Right atrium auricular region (tissue), 2 donors: ENCODE data around the gene PPP2R3B. TPM values are rescaled to one million over a fixed set of nuclear protein-coding genes. Genes with fewer than 3 reads are reported as not detected.

Experiments
- DNase-seq: peaks from one replicate; pipeline ENCODE4 v3.0.0-alpha.2; 2019; ENCODE audit warnings: low spot score
- H3K27ac ChIP-seq, 2 donors: fragments of 200-600 bp; sonication (generic); 1 replicate in 1 of 2; 2 replicates in 1 of 2; pipeline ENCODE4 v1.5.1; 2016 to 2019
- H3K27me3 ChIP-seq, 2 donors: fragments of 200-600 bp; sonication (generic); one replicate each; pipeline versions ENCODE4 v1.5.1 to v1.6.0; 2017 to 2019
- H3K36me3 ChIP-seq: fragments of 200-600 bp; sonication (generic); one replicate; pipeline ENCODE4 v1.5.1; 2016
- H3K4me1 ChIP-seq, 2 donors: fragments of 200-600 bp; sonication (generic); one replicate each; pipeline versions ENCODE4 v1.5.1 to v1.6.0; 2017 to 2019
- H3K4me3 ChIP-seq, 2 donors: fragments of 200-600 bp; sonication (generic); 1 replicate in 1 of 2; 2 replicates in 1 of 2; pipeline ENCODE4 v1.5.1; 2017 to 2019; ENCODE audit warnings: mild to moderate bottlenecking in 1 of 2, moderate library complexity in 1 of 2
- H3K9me3 ChIP-seq, 2 donors: fragments of 200-600 bp; sonication (generic); one replicate each; pipeline ENCODE4 v1.5.1; 2019
- total RNA-seq, 2 donors: library from RNA; depleted of rRNA; stranded (reverse); fragments of >200 nt; gene quantifications; one replicate each; pipeline ENCODE4 v1.1.0, GENCODE V29; 2016
- TF ChIP-seq, protein P1 (sequence below), 2 donors: fragments of 200-600 bp; sonication (generic); IDR thresholded peaks; one replicate each; pipeline ENCODE4 v1.5.1; 2019; ENCODE audit warnings: antibody characterized with exemption in 2 of 2

The PPP2R3B gene
- total RNA-seq, 2 donors from 2014 or later: 58.6 to 70.1 TPM

DNA sequence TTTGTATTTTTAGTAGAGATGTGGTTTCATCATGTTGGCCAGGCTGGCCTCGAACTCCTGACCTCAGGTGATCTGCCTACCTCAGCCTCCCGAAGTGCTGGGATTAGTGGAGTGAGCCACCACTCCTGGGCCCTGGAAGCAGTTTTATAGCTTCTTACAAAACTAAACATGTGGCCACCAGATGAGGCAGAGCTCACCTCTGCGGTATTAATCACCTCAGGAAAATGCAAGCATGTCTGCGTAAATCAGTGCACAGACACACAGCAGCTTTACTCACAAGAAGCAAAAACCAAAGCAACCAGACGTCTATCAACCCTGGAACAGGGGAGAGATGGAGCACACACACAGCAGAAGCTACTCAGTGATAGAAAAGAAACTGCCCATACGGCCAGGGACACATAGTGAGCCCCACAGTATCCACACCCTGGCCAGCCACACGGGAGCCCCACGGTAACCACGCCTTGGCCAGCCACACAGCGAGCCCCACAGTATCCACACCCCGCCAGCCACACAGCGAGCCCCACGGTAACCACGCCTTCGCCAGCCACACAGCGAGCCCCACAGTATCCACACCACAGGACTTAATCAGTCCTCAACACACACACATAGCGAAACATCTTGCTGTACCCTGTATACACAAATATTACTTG, 30.2 kb downstream of the PPP2R3B start:
- H3K4me1 ChIP-seq: no peaks in the 10 kb centered on the region
- peaks cover 31% of the 10 kb centered on the region for H3K36me3 ChIP-seq
- no peaks in the 10 kb centered on the region for H3K27me3 ChIP-seq
- TF ChIP-seq, protein P1, sequence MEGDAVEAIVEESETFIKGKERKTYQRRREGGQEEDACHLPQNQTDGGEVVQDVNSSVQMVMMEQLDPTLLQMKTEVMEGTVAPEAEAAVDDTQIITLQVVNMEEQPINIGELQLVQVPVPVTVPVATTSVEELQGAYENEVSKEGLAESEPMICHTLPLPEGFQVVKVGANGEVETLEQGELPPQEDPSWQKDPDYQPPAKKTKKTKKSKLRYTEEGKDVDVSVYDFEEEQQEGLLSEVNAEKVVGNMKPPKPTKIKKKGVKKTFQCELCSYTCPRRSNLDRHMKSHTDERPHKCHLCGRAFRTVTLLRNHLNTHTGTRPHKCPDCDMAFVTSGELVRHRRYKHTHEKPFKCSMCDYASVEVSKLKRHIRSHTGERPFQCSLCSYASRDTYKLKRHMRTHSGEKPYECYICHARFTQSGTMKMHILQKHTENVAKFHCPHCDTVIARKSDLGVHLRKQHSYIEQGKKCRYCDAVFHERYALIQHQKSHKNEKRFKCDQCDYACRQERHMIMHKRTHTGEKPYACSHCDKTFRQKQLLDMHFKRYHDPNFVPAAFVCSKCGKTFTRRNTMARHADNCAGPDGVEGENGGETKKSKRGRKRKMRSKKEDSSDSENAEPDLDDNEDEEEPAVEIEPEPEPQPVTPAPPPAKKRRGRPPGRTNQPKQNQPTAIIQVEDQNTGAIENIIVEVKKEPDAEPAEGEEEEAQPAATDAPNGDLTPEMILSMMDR (IDR thresholded peaks at IDR 0.05): no peak
- H3K4me3 ChIP-seq: no peak overlapping the region
- no peak overlapping the region for H3K27ac ChIP-seq
- DNase-seq: no peak
- H3K9me3 ChIP-seq: peaks cover 0 to 20% of the 10 kb centered on the region in 2 donors

- Histone ChIP-seq H3K27me3 (no peaks in the 10 kb centered on the region), H3K27ac (no peak overlapping the region), H3K4me3 (no peak overlapping the region), H3K36me3 (peaks cover 20% of the 10 kb centered on the region), H3K9me3 (peaks cover 0 to 16% of the 10 kb centered on the region in 2 donors), H3K4me1 (no peaks in the 10 kb centered on the region)
- DNase-seq: no peak
- TF ChIP-seq, protein P1 (IDR thresholded peaks at IDR 0.05): no peak
Measured at GRCh38 chrX:355329-356050, 31.2 kb downstream of the PPP2R3B start.

GRCh38 chrX:353566-354535, 32.9 kb downstream of the PPP2R3B start:
- H3K36me3 ChIP-seq: peaks cover 5% of the 10 kb centered on the region
- peaks cover 0 to 9% of the 10 kb centered on the region in 2 donors for H3K4me1 ChIP-seq
- no peak for DNase-seq
- no peaks in the 10 kb centered on the region for H3K27me3 ChIP-seq
- no peak overlapping the region for H3K4me3 ChIP-seq
- H3K27ac ChIP-seq: no peak overlapping the region
- no peaks in the 10 kb centered on the region for H3K9me3 ChIP-seq
- TF ChIP-seq, protein P1 (IDR thresholded peaks at IDR 0.05): no peak

DNA sequence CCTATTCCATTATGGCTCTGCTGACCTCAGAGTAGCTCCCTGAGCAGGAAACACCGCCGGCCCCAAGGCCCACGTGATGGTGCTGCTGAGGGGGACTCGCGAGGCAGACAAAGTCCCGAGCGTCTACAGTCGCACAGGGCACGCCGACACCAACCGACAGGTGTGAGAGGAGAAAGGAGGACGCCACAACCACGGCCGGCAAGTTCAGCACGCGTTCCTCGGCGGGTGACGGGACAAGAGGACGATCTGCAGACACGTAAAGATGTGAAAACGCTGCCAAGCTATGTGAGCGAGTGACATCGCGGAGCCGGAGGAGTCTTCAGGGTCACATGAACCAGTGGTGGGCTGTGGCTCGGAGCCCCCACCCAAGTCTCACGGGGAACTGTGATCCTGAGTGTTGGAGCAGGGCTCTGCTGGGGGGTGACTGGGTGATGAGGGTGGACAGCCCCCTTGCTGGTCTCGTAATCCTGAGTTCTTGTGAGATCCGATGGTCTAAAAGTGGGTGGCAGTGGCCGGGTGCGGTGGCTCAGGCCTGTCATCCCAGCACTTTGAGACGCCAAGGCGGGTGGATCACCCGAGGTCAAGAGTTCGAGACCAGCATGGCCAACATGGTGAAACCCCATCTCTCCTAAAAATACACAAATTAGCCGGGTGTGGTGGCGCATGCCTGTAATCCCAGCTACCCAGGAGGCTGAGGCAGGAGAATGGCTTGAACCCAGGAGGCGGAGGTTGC, 34.0 kb downstream of the PPP2R3B start:
- DNase-seq: no peak
- TF ChIP-seq, protein P1 (IDR thresholded peaks at IDR 0.05): no peak
- Histone ChIP-seq H3K27ac (no peak overlapping the region), H3K36me3 (peaks cover under 1% of the 10 kb centered on the region), H3K4me1 (peaks cover 0 to 9% of the 10 kb centered on the region in 2 donors), H3K9me3 (no peaks in the 10 kb centered on the region), H3K27me3 (no peaks in the 10 kb centered on the region), H3K4me3 (no peak overlapping the region)

- Histone ChIP-seq H3K36me3 (no peaks in the 10 kb centered on the region), H3K4me3 (no peak overlapping the region), H3K9me3 (no peaks in the 10 kb centered on the region), H3K27ac (no peak overlapping the region), H3K27me3 (no peaks in the 10 kb centered on the region), H3K4me1 (peaks cover 0 to 9% of the 10 kb centered on the region in 2 donors)
- TF ChIP-seq, protein P1 (IDR thresholded peaks at IDR 0.05): no peak
- DNase-seq: no peak
Measured at GRCh38 chrX:352181-352580, 34.5 kb downstream of the PPP2R3B start.
